B cell (primary cell): ENCODE measurements around the gene EMB. TPM values are rescaled to one million over a fixed set of nuclear protein-coding genes. Genes with fewer than 3 reads are reported as not detected.
"Not testable (repeated sequence)": the region's sequence is repeated elsewhere in the genome, so short reads cannot be mapped to it uniquely, and the experiment has no call there.

ENCODE experiments used
- ATAC-seq: fragments of 200-7000 bp; cut with Tn5 transposase; one replicate; pipeline ENCODE4 v1.10.0; 2021; ENCODE audit warnings: low read depth, mild to moderate bottlenecking, moderate number of reproducible peaks, moderate library complexity
- CTCF ChIA-PET: fragments of 350-600 bp; sonication (Branson Sonifier 250); formaldehyde crosslinking; loops from one replicate; lab custom pipeline; 2021; ENCODE audit warnings: antibody characterized with exemption, inconsistent platforms; lab: Charles Lee
- POLR2A ChIA-PET: fragments of 350-600 bp; sonication (Branson Sonifier 250); formaldehyde crosslinking; loops from one replicate; lab custom pipeline; 2021; ENCODE audit warnings: antibody characterized with exemption; lab: Charles Lee
- DNase-seq: peaks from one replicate; pipeline ENCODE4 v3.0.0; 2013
- H2AFZ ChIP-seq: 2 replicates; pipeline ENCODE4 v1.6.1; 2012; ENCODE audit warnings: mild to moderate bottlenecking, low read depth, low read length; ENCODE audit not compliant: insufficient read depth, poor library complexity, severe bottlenecking
- H3K27ac ChIP-seq, 2 donors: 1 replicate in 1 of 2; 2 replicates in 1 of 2; pipeline ENCODE4 v1.5.1; 2012 to 2013; ENCODE audit warnings: low read length in 2 of 2, mild to moderate bottlenecking in 2 of 2, moderate library complexity in 1 of 2
- H3K27me3 ChIP-seq, 4 experiments: fragments of 200-600 bp in 1 of 4; sonication (generic) in 1 of 4; replicated peaks in 1 of 4; 1 replicate in 2 of 4; 2 replicates in 2 of 4; pipeline versions ENCODE4 v1.6.1 to v1.7.0; 2013 to 2016; ENCODE audit warnings: low read length in 3 of 4, mild to moderate bottlenecking in 2 of 4, mixed read lengths in 1 of 4, moderate library complexity in 1 of 4; ENCODE audit not compliant: insufficient read depth in 4 of 4, control insufficient read depth in 3 of 4; ENCODE audit errors: control extremely low read depth in 1 of 4
- H3K36me3 ChIP-seq, 2 experiments: replicated peaks in 1 of 2; 1 replicate in 1 of 2; 2 replicates in 1 of 2; pipeline versions ENCODE4 v1.6.1 to v1.7.1; 2013; ENCODE audit warnings: low read length in 1 of 2; ENCODE audit not compliant: insufficient read depth in 2 of 2, control insufficient read depth in 1 of 2; ENCODE audit errors: control extremely low read depth in 1 of 2, extremely low read depth in 1 of 2
- H3K4me1 ChIP-seq, 2 donors: fragments of 200-600 bp in 1 of 2; sonication (generic) in 1 of 2; 1 replicate in 1 of 2; 2 replicates in 1 of 2; pipeline versions ENCODE4 v1.5.1 to v1.6.1; 2013 to 2017; ENCODE audit warnings: low read length in 2 of 2; ENCODE audit not compliant: control insufficient read depth in 2 of 2, insufficient read depth in 2 of 2
- H3K4me2 ChIP-seq: replicated peaks from 2 replicates; pipeline ENCODE3; 2012; ENCODE audit warnings: mild to moderate bottlenecking, low read depth, low read length; ENCODE audit not compliant: poor library complexity, severe bottlenecking
- H3K4me3 ChIP-seq, 5 experiments: fragments of 200-600 bp in 1 of 5; sonication (generic) in 1 of 5; 1 replicate in 3 of 5; 2 replicates in 2 of 5; pipeline versions ENCODE4 v1.5.1 to v1.7.0; 2011 to 2016; ENCODE audit warnings: low read length in 4 of 5, mild to moderate bottlenecking in 4 of 5, low read depth in 2 of 5, control low read depth in 1 of 5, moderate library complexity in 1 of 5; ENCODE audit not compliant: insufficient read depth in 1 of 5; ENCODE audit errors: control extremely low read depth in 1 of 5, extremely low read depth in 1 of 5
- H3K79me2 ChIP-seq: fragments of 200-600 bp; sonication (generic); one replicate; pipeline ENCODE4 v1.6.0; 2016; ENCODE audit warnings: low read length; ENCODE audit not compliant: control insufficient read depth, insufficient read depth
- H3K9ac ChIP-seq: fragments of 200-600 bp; sonication (generic); 2 replicates; pipeline ENCODE4 v1.6.1; 2017; ENCODE audit warnings: mild to moderate bottlenecking, low read length, moderate library complexity
- H3K9me3 ChIP-seq, 3 donors: one replicate each; pipeline versions ENCODE4 v1.6.1 to v1.7.1; 2013; ENCODE audit warnings: low read length in 2 of 3; ENCODE audit not compliant: control insufficient read depth in 2 of 3, insufficient read depth in 1 of 3; ENCODE audit errors: control extremely low read depth in 1 of 3
- H4K20me1 ChIP-seq: 2 replicates; pipeline ENCODE4 v1.6.0; 2012; ENCODE audit warnings: mild to moderate bottlenecking, low read length; ENCODE audit not compliant: insufficient read depth, control insufficient read depth, poor library complexity, severe bottlenecking
- H3K27ac Mint-ChIP-seq: one replicate; pipeline ENCODE4 v1.8.0; 2021; ENCODE audit warnings: mixed read lengths
- H3K27me3 Mint-ChIP-seq: one replicate; pipeline ENCODE4 v1.8.0; 2021; ENCODE audit warnings: mixed read lengths
- H3K4me1 Mint-ChIP-seq: one replicate; pipeline ENCODE4 v1.8.0; 2021; ENCODE audit warnings: mixed read lengths
- H3K4me3 Mint-ChIP-seq: one replicate; pipeline ENCODE4 v1.8.0; 2021; ENCODE audit warnings: mixed read lengths
- H3K9me3 Mint-ChIP-seq: one replicate; pipeline ENCODE4 v1.8.0; 2022; ENCODE audit warnings: mixed read lengths; ENCODE audit not compliant: insufficient read depth
- EZH2 ChIP-seq: IDR thresholded peaks from 2 replicates; pipeline ENCODE4 v1.6.1; 2012; ENCODE audit warnings: borderline replicate concordance, low read depth, mild to moderate bottlenecking, moderate library complexity, low read length; ENCODE audit not compliant: insufficient read depth, poor library complexity, severe bottlenecking
- WGBS: methylation state at CpG from one replicate; pipeline ENCODE4 v1.1.5; 2013; ENCODE audit warnings: missing lambda C conversion rate; ENCODE audit not compliant: insufficient coverage; 5-methylcytosine and 5-hydroxymethylcytosine counted together
- intact Hi-C: fragments of 100-400 bp; cut with micrococcal nuclease; formaldehyde crosslinking; loops from one replicate; pipeline ENCODE4 v1.10.0; 2022
- polyA plus RNA-seq: library from polyadenylated mRNA; depleted of rRNA; stranded (reverse); fragments of >200 nt; gene quantifications from 2 replicates; pipeline ENCODE4 v1.2.3, GENCODE V29; 2012
- total RNA-seq, 2 donors: library from RNA; stranded (reverse); fragments of 120-200 nt in 1 of 2; gene quantifications; 1 replicate in 1 of 2; 2 replicates in 1 of 2; pipeline versions ENCODE4 v1.2.3 to v1.2.4, GENCODE V29; 2013 to 2022
- TF ChIP-seq, protein P1 (sequence below): fragments of 200-600 bp; IDR thresholded peaks from one replicate; pipeline ENCODE4 v1.8.0; 2022; ENCODE audit warnings: antibody characterized with exemption, mild to moderate bottlenecking

The EMB gene
- total and polyA plus RNA-seq, 2 donors (not counting 1 experiment from before 2014, with no cell fraction given), result 40.7 to 95.7 TPM

GRCh38 chr5:50365426-50366251 is 75.4 kb downstream of the EMB start:
- Mint-ChIP-seq H3K9me3 (peaks cover 9% of the 10 kb centered on the region), H3K4me1 (peaks cover 11% of the 10 kb centered on the region), H3K27ac (no peak overlapping the region), H3K4me3 (no peak overlapping the region), H3K27me3 (no peaks in the 10 kb centered on the region)
- POLR2A ChIA-PET, result interaction anchor here (0.6 kb wide), 1 partner anchor 19 kb away, joined by 8 read pairs; no protein-coding TSS in a partner anchor
- Histone ChIP-seq H4K20me1 (no peaks in the 10 kb centered on the region), H3K27me3 (no peaks in the 10 kb centered on the region), H2AFZ (no peak overlapping the region), H3K79me2 (no peaks in the 10 kb centered on the region), H3K4me2 (no peak overlapping the region), H3K4me1 (no peaks in the 10 kb centered on the region), H3K4me3 (no peak overlapping the region), H3K36me3 (peaks cover 0 to 2% of the 10 kb centered on the region in 2 experiments), H3K9ac (no peak overlapping the region), H3K9me3 (peaks cover 0 to 19% (median 0%) of the 10 kb centered on the region in 3 donors), H3K27ac (peak overlapping the region in 1 of 2 donors; percentile 19)
- CTCF ChIA-PET, result no interaction called here
- intact Hi-C loops, result no loop called here
- 75% methylated on average over 4 of the region's 8 CpGs for WGBS
- TF ChIP-seq, protein P1, sequence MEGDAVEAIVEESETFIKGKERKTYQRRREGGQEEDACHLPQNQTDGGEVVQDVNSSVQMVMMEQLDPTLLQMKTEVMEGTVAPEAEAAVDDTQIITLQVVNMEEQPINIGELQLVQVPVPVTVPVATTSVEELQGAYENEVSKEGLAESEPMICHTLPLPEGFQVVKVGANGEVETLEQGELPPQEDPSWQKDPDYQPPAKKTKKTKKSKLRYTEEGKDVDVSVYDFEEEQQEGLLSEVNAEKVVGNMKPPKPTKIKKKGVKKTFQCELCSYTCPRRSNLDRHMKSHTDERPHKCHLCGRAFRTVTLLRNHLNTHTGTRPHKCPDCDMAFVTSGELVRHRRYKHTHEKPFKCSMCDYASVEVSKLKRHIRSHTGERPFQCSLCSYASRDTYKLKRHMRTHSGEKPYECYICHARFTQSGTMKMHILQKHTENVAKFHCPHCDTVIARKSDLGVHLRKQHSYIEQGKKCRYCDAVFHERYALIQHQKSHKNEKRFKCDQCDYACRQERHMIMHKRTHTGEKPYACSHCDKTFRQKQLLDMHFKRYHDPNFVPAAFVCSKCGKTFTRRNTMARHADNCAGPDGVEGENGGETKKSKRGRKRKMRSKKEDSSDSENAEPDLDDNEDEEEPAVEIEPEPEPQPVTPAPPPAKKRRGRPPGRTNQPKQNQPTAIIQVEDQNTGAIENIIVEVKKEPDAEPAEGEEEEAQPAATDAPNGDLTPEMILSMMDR, result no peak
- no peak for TF ChIP-seq EZH2
- ATAC-seq (no peak), DNase-seq (no peak)

- CTCF ChIA-PET, result interaction anchor here (0.6 kb wide), 1 partner anchor 41 kb away, joined by 3 read pairs; no protein-coding TSS in a partner anchor
- H4K20me1 ChIP-seq, intact Hi-C loops, H3K9me3 Mint-ChIP-seq, H3K4me3 ChIP-seq, H3K4me1 ChIP-seq, H3K4me3 Mint-ChIP-seq, H3K4me2 ChIP-seq, H3K79me2 ChIP-seq, H3K36me3 ChIP-seq, H3K9ac ChIP-seq, H3K27me3 ChIP-seq, H3K27ac ChIP-seq, H3K27me3 Mint-ChIP-seq, H2AFZ ChIP-seq, H3K27ac Mint-ChIP-seq, DNase-seq, POLR2A ChIA-PET, ATAC-seq: not testable (repeated sequence)
- peaks cover 12% of the 10 kb centered on the region for H3K4me1 Mint-ChIP-seq
- WGBS, result 55% methylated on average over 3 of the region's 6 CpGs
- H3K9me3 ChIP-seq, result peaks cover 0 to 18% (median 0%) of the 10 kb centered on the region in 3 donors
Observed at GRCh38 chr5:50364535-50365309, 76.4 kb downstream of the EMB start.
